ENCODE data around the gene OR10G7. TPM values are rescaled to one million over a fixed set of nuclear protein-coding genes. Genes with fewer than 3 reads are reported as not detected.

The OR10G7 gene
- not detected for total RNA-seq

- Histone ChIP-seq H3K9me3 (ENCODE audit: control insufficient read depth in 3 of 3, low read length in 3 of 3) (no peaks in the 10 kb centered on the region), H3K36me3 (ENCODE audit: control insufficient read depth in 3 of 3, insufficient read depth in 3 of 3, low read length in 3 of 3) (no peaks in the 10 kb centered on the region), H3K9ac (ENCODE audit: low read depth in 1 of 3, low read length in 3 of 3) (no peak within 1 kb of the TSS), H3K27me3 (ENCODE audit: control insufficient read depth in 3 of 3, insufficient read depth in 3 of 3, low read length in 3 of 3) (no peaks in the 10 kb centered on the region), H3K4me3 (ENCODE audit: low read length in 3 of 3) (no peak within 1 kb of the TSS), H3K27ac (ENCODE audit: low read depth, low read length) (no peak within 1 kb of the TSS), H3K4me1 (ENCODE audit: control insufficient read depth in 3 of 3, insufficient read depth in 3 of 3, low read length in 3 of 3) (no peaks in the 10 kb centered on the region)
Observed at GRCh38 chr11:124041254-124041653, at the start of gene OR10G7. OR10G7 (minus strand) TSS chr11:124041325; CDS start chr11:124039001, 2,324 bp downstream.

GRCh38 chr11:124085997-124086846 is 45.1 kb upstream of the OR10G7 start:
- no peak overlapping the region for H3K9ac ChIP-seq (ENCODE audit: low read depth in 1 of 3, low read length in 3 of 3)

GRCh38 chr11:124085583-124085982 is 44.5 kb upstream of the OR10G7 start:
- no peak overlapping the region for H3K4me3 ChIP-seq (ENCODE audit: low read length in 3 of 3)
- H3K27ac ChIP-seq (ENCODE audit: low read depth, low read length), result no peak overlapping the region
- H3K9me3 ChIP-seq (ENCODE audit: control insufficient read depth in 3 of 3, low read length in 3 of 3), result no peaks in the 10 kb centered on the region
- H3K4me1 ChIP-seq (ENCODE audit: control insufficient read depth in 3 of 3, insufficient read depth in 3 of 3, low read length in 3 of 3), result no peaks in the 10 kb centered on the region
- no peaks in the 10 kb centered on the region for H3K36me3 ChIP-seq (ENCODE audit: control insufficient read depth in 3 of 3, insufficient read depth in 3 of 3, low read length in 3 of 3)
- H3K9ac ChIP-seq (ENCODE audit: low read depth in 1 of 3, low read length in 3 of 3), result no peak overlapping the region
- H3K27me3 ChIP-seq (ENCODE audit: control insufficient read depth in 3 of 3, insufficient read depth in 3 of 3, low read length in 3 of 3), result peaks cover 0 to 15% (median under 1%) of the 10 kb centered on the region in 3 donors

More at GRCh38 chr11:124085997-124086846, 45.1 kb upstream of the OR10G7 start:
- no peak overlapping the region for H3K4me3 ChIP-seq (ENCODE audit: low read length in 3 of 3)
- no peaks in the 10 kb centered on the region for H3K9me3 ChIP-seq (ENCODE audit: control insufficient read depth in 3 of 3, low read length in 3 of 3)
- H3K4me1 ChIP-seq (ENCODE audit: control insufficient read depth in 3 of 3, insufficient read depth in 3 of 3, low read length in 3 of 3), result no peaks in the 10 kb centered on the region
- peaks cover 0 to 14% (median 0%) of the 10 kb centered on the region in 3 donors for H3K27me3 ChIP-seq (ENCODE audit: control insufficient read depth in 3 of 3, insufficient read depth in 3 of 3, low read length in 3 of 3)
- no peaks in the 10 kb centered on the region for H3K36me3 ChIP-seq (ENCODE audit: control insufficient read depth in 3 of 3, insufficient read depth in 3 of 3, low read length in 3 of 3)
- H3K27ac ChIP-seq (ENCODE audit: low read depth, low read length), result no peak overlapping the region

GRCh38 chr11:124082371-124082770 is 41.2 kb upstream of the OR10G7 start:
- no peak overlapping the region for H3K27ac ChIP-seq (ENCODE audit: low read depth, low read length)
- H3K4me1 ChIP-seq (ENCODE audit: control insufficient read depth in 3 of 3, insufficient read depth in 3 of 3, low read length in 3 of 3), result no peaks in the 10 kb centered on the region
- no peaks in the 10 kb centered on the region for H3K9me3 ChIP-seq (ENCODE audit: control insufficient read depth in 3 of 3, low read length in 3 of 3)
- peaks cover 3 to 18% (median 15%) of the 10 kb centered on the region in 3 donors for H3K27me3 ChIP-seq (ENCODE audit: control insufficient read depth in 3 of 3, insufficient read depth in 3 of 3, low read length in 3 of 3)
- no peak overlapping the region for H3K4me3 ChIP-seq (ENCODE audit: low read length in 3 of 3)
- H3K9ac ChIP-seq (ENCODE audit: low read depth in 1 of 3, low read length in 3 of 3), result no peak overlapping the region
- H3K36me3 ChIP-seq (ENCODE audit: control insufficient read depth in 3 of 3, insufficient read depth in 3 of 3, low read length in 3 of 3), result no peaks in the 10 kb centered on the region

GRCh38 chr11:124081483-124081882 is 40.4 kb upstream of the OR10G7 start:
- H3K27me3 ChIP-seq (ENCODE audit: control insufficient read depth in 3 of 3, insufficient read depth in 3 of 3, low read length in 3 of 3), result peaks cover 3 to 18% (median 15%) of the 10 kb centered on the region in 3 donors
- H3K27ac ChIP-seq (ENCODE audit: low read depth, low read length), result no peak overlapping the region
- no peaks in the 10 kb centered on the region for H3K36me3 ChIP-seq (ENCODE audit: control insufficient read depth in 3 of 3, insufficient read depth in 3 of 3, low read length in 3 of 3)
- H3K9me3 ChIP-seq (ENCODE audit: control insufficient read depth in 3 of 3, low read length in 3 of 3), result no peaks in the 10 kb centered on the region
- H3K4me1 ChIP-seq (ENCODE audit: control insufficient read depth in 3 of 3, insufficient read depth in 3 of 3, low read length in 3 of 3), result no peaks in the 10 kb centered on the region
- H3K9ac ChIP-seq (ENCODE audit: low read depth in 1 of 3, low read length in 3 of 3), result no peak overlapping the region
- H3K4me3 ChIP-seq (ENCODE audit: low read length in 3 of 3), result no peak overlapping the region

- H3K36me3 ChIP-seq (ENCODE audit: control insufficient read depth in 3 of 3, insufficient read depth in 3 of 3, low read length in 3 of 3), result no peaks in the 10 kb centered on the region
- H3K4me3 ChIP-seq (ENCODE audit: low read length in 3 of 3), result no peak overlapping the region
- H3K9me3 ChIP-seq (ENCODE audit: control insufficient read depth in 3 of 3, low read length in 3 of 3), result no peaks in the 10 kb centered on the region
- peaks cover 8 to 25% (median 24%) of the 10 kb centered on the region in 3 donors for H3K27me3 ChIP-seq (ENCODE audit: control insufficient read depth in 3 of 3, insufficient read depth in 3 of 3, low read length in 3 of 3)
- no peak overlapping the region for H3K27ac ChIP-seq (ENCODE audit: low read depth, low read length)
- H3K9ac ChIP-seq (ENCODE audit: low read depth in 1 of 3, low read length in 3 of 3), result no peak overlapping the region
- H3K4me1 ChIP-seq (ENCODE audit: control insufficient read depth in 3 of 3, insufficient read depth in 3 of 3, low read length in 3 of 3), result peaks cover 3 to 7% (median 6%) of the 10 kb centered on the region in 3 donors
Observed at GRCh38 chr11:124080327-124081001, 39.3 kb upstream of the OR10G7 start.

GRCh38 chr11:124079631-124080326 is 38.7 kb upstream of the OR10G7 start:
- Histone ChIP-seq H3K27me3 (ENCODE audit: control insufficient read depth in 3 of 3, insufficient read depth in 3 of 3, low read length in 3 of 3) (peaks cover 14 to 29% (median 24%) of the 10 kb centered on the region in 3 donors), H3K9me3 (ENCODE audit: control insufficient read depth in 3 of 3, low read length in 3 of 3) (no peaks in the 10 kb centered on the region), H3K27ac (ENCODE audit: low read depth, low read length) (no peak overlapping the region), H3K4me3 (ENCODE audit: low read length in 3 of 3) (no peak overlapping the region), H3K36me3 (ENCODE audit: control insufficient read depth in 3 of 3, insufficient read depth in 3 of 3, low read length in 3 of 3) (no peaks in the 10 kb centered on the region), H3K9ac (ENCODE audit: low read depth in 1 of 3, low read length in 3 of 3) (no peak overlapping the region), H3K4me1 (ENCODE audit: control insufficient read depth in 3 of 3, insufficient read depth in 3 of 3, low read length in 3 of 3) (peaks cover 3 to 7% (median 6%) of the 10 kb centered on the region in 3 donors)

GRCh38 chr11:124078591-124078990 is 37.5 kb upstream of the OR10G7 start:
- Histone ChIP-seq H3K9ac (ENCODE audit: low read depth in 1 of 3, low read length in 3 of 3) (no peak overlapping the region), H3K27me3 (ENCODE audit: control insufficient read depth in 3 of 3, insufficient read depth in 3 of 3, low read length in 3 of 3) (peaks cover 14 to 29% (median 24%) of the 10 kb centered on the region in 3 donors), H3K9me3 (ENCODE audit: control insufficient read depth in 3 of 3, low read length in 3 of 3) (no peaks in the 10 kb centered on the region), H3K27ac (ENCODE audit: low read depth, low read length) (no peak overlapping the region), H3K4me3 (ENCODE audit: low read length in 3 of 3) (no peak overlapping the region), H3K36me3 (ENCODE audit: control insufficient read depth in 3 of 3, insufficient read depth in 3 of 3, low read length in 3 of 3) (no peaks in the 10 kb centered on the region), H3K4me1 (ENCODE audit: control insufficient read depth in 3 of 3, insufficient read depth in 3 of 3, low read length in 3 of 3) (peaks cover 3 to 7% (median 6%) of the 10 kb centered on the region in 3 donors)

- Histone ChIP-seq H3K9ac (ENCODE audit: low read depth in 1 of 3, low read length in 3 of 3) (no peak overlapping the region), H3K9me3 (ENCODE audit: control insufficient read depth in 3 of 3, low read length in 3 of 3) (no peaks in the 10 kb centered on the region), H3K27me3 (ENCODE audit: control insufficient read depth in 3 of 3, insufficient read depth in 3 of 3, low read length in 3 of 3) (peaks cover 14 to 29% (median 15%) of the 10 kb centered on the region in 3 donors), H3K4me1 (ENCODE audit: control insufficient read depth in 3 of 3, insufficient read depth in 3 of 3, low read length in 3 of 3) (peaks cover 3 to 7% (median 6%) of the 10 kb centered on the region in 3 donors), H3K27ac (ENCODE audit: low read depth, low read length) (no peak overlapping the region), H3K36me3 (ENCODE audit: control insufficient read depth in 3 of 3, insufficient read depth in 3 of 3, low read length in 3 of 3) (no peaks in the 10 kb centered on the region), H3K4me3 (ENCODE audit: low read length in 3 of 3) (no peak overlapping the region)
Observed at GRCh38 chr11:124077266-124077665, 36.1 kb upstream of the OR10G7 start.
